GM23338 (cell line): ENCODE measurements around the gene XRN1. TPM values are rescaled to one million over a fixed set of nuclear protein-coding genes. Genes with fewer than 3 reads are reported as not detected.

Experiments
- ATAC-seq: fragments of 200-7000 bp; cut with Tn5 transposase; 3 replicates; pipeline ENCODE4 v1.9.1; 2020
- DNase-seq: peaks from one replicate; pipeline ENCODE4 v3.0.0-alpha.2; 2015; ENCODE audit warnings: low spot score
- H2AFZ ChIP-seq: fragments of 200-600 bp; sonication (generic); 2 replicates; pipeline ENCODE4 v1.8.0; 2016; ENCODE audit warnings: antibody characterized with exemption, mild to moderate bottlenecking, moderate library complexity
- H3F3A ChIP-seq: fragments of 200-600 bp; sonication (generic); replicated peaks from 2 replicates; pipeline ENCODE4 v1.8.0; 2017; ENCODE audit warnings: antibody characterized with exemption, mixed run types, low read depth
- H3K27ac ChIP-seq: fragments of 200-600 bp; sonication (generic); 2 replicates; pipeline ENCODE4 v1.6.1; 2016; ENCODE audit warnings: low read depth
- H3K27me3 ChIP-seq: fragments of 200-600 bp; sonication (generic); 2 replicates; pipeline ENCODE4 v1.8.0; 2016; ENCODE audit warnings: mild to moderate bottlenecking, mixed run types, moderate library complexity; ENCODE audit not compliant: insufficient read depth
- H3K36me3 ChIP-seq: fragments of 200-600 bp; sonication (generic); 2 replicates; pipeline ENCODE4 v1.8.0; 2016; ENCODE audit warnings: mild to moderate bottlenecking; ENCODE audit not compliant: insufficient read depth
- H3K4me1 ChIP-seq: fragments of 200-600 bp; sonication (generic); 2 replicates; pipeline ENCODE4 v1.8.0; 2016; ENCODE audit warnings: mild to moderate bottlenecking, moderate library complexity; ENCODE audit not compliant: insufficient read depth
- H3K4me2 ChIP-seq: fragments of 200-600 bp; sonication (generic); 2 replicates; pipeline ENCODE4 v1.7.1; 2017; ENCODE audit warnings: mixed run types
- H3K4me3 ChIP-seq: fragments of 200-600 bp; sonication (generic); 2 replicates; pipeline ENCODE4 v1.6.1; 2016; ENCODE audit warnings: mixed run types
- H3K79me2 ChIP-seq: fragments of 200-600 bp; sonication (generic); replicated peaks from 2 replicates; pipeline ENCODE4 v1.8.0; 2017; ENCODE audit warnings: mild to moderate bottlenecking; ENCODE audit not compliant: insufficient read depth
- H3K9me2 ChIP-seq: fragments of 200-600 bp; sonication (generic); 2 replicates; pipeline ENCODE4 v1.8.0; 2017; ENCODE audit not compliant: insufficient read depth
- H4K20me1 ChIP-seq: fragments of 200-600 bp; sonication (generic); replicated peaks from 2 replicates; pipeline ENCODE4 v1.8.0; 2017; ENCODE audit warnings: mild to moderate bottlenecking; ENCODE audit not compliant: insufficient read depth
- H3K27ac Mint-ChIP-seq: 2 replicates; pipeline ENCODE4 v1.8.0; 2020; ENCODE audit warnings: inconsistent platforms, mild to moderate bottlenecking, moderate library complexity, mixed read lengths
- H3K27me3 Mint-ChIP-seq: 3 replicates; pipeline ENCODE4 v1.8.0; 2022; ENCODE audit warnings: low read depth, mild to moderate bottlenecking, moderate library complexity, mixed read lengths, inconsistent platforms; ENCODE audit not compliant: insufficient read depth, poor library complexity
- H3K36me3 Mint-ChIP-seq: 3 replicates; pipeline ENCODE4 v1.8.0; 2021; ENCODE audit warnings: low read depth, mild to moderate bottlenecking, inconsistent platforms, moderate library complexity, mixed read lengths
- H3K4me1 Mint-ChIP-seq: 3 replicates; pipeline ENCODE4 v1.8.0; 2020; ENCODE audit warnings: mild to moderate bottlenecking, inconsistent platforms, mixed read lengths
- H3K4me3 Mint-ChIP-seq: 3 replicates; pipeline ENCODE4 v1.8.0; 2021; ENCODE audit warnings: moderate library complexity, mild to moderate bottlenecking, inconsistent platforms, mixed read lengths
- H3K9me3 Mint-ChIP-seq: 3 replicates; pipeline ENCODE4 v1.8.0; 2020; ENCODE audit warnings: moderate library complexity, mild to moderate bottlenecking, inconsistent platforms, mixed read lengths
- EZH2 ChIP-seq: fragments of 200-600 bp; sonication (generic); IDR thresholded peaks from one replicate; pipeline ENCODE4 v1.8.0; 2017; ENCODE audit warnings: antibody characterized with exemption, mild to moderate bottlenecking, low read depth; ENCODE audit not compliant: unreplicated experiment
- EZH2phosphoT487 ChIP-seq: fragments of 200-600 bp; sonication (generic); IDR thresholded peaks from one replicate; pipeline ENCODE4 v1.8.1; 2018; ENCODE audit warnings: antibody characterized with exemption; ENCODE audit not compliant: unreplicated experiment
- NANOG ChIP-seq: IDR thresholded peaks from 2 replicates; pipeline ENCODE4 v1.6.1; 2016; ENCODE audit warnings: antibody characterized with exemption, borderline replicate concordance
- POLR2AphosphoS5 ChIP-seq: IDR thresholded peaks from 2 replicates; pipeline ENCODE4 v1.6.1; 2016; ENCODE audit warnings: antibody characterized with exemption, low read depth
- STAT1 ChIP-seq: IDR thresholded peaks from one replicate; pipeline ENCODE4 v1.6.1; 2016; ENCODE audit warnings: antibody characterized with exemption; ENCODE audit not compliant: unreplicated experiment
- ZNF114 ChIP-seq: fragments of 250-450 bp; sonication (Bioruptor Pico); IDR thresholded peaks from 2 replicates; pipeline ENCODE4 v1.5.0; 2020; ENCODE audit warnings: mild to moderate bottlenecking, moderate library complexity
- ZNF331 ChIP-seq: fragments of 250-450 bp; sonication (Bioruptor Pico); IDR thresholded peaks from 2 replicates; pipeline ENCODE4 v1.5.0; 2020; ENCODE audit warnings: low read depth, mild to moderate bottlenecking, moderate library complexity
- polyA plus RNA-seq: library from polyadenylated mRNA; unstranded; fragments of >200 nt; fragmentation: Nextera tagmentation; extraction: Ambion mirVana; gene quantifications from 2 replicates; pipeline ENCODE4 v1.2.1, GENCODE V29; 2016
- total RNA-seq: library from RNA; depleted of rRNA; stranded (reverse); fragments of >200 nt; shearing (Covaris generic); gene quantifications from 2 replicates; pipeline ENCODE4 v1.2.3, GENCODE V29; 2014
- TF ChIP-seq, protein P1 (sequence below), 2 experiments: fragments of 200-600 bp in 1 of 2; sonication (generic) in 1 of 2; conservative IDR thresholded peaks; 2 replicates each; pipeline versions ENCODE4 v1.5.1 to v1.6.1; 2016 to 2017; ENCODE audit warnings: antibody characterized with exemption in 2 of 2, low read depth in 2 of 2, mild to moderate bottlenecking in 2 of 2, moderate library complexity in 1 of 2
- TF ChIP-seq, protein P2 (sequence below): IDR thresholded peaks from one replicate; pipeline ENCODE4 v1.6.1; 2018; ENCODE audit warnings: antibody characterized with exemption; ENCODE audit not compliant: unreplicated experiment
- TF ChIP-seq, protein P3 (sequence below): fragments of 250-450 bp; sonication (Bioruptor Pico); IDR thresholded peaks from 2 replicates; pipeline ENCODE4 v1.5.0; 2020; ENCODE audit warnings: mild to moderate bottlenecking, moderate library complexity

Gene XRN1
- total and polyA plus RNA-seq, 2 experiments from 2014 or later = 10.9 to 16.6 TPM

DNA sequence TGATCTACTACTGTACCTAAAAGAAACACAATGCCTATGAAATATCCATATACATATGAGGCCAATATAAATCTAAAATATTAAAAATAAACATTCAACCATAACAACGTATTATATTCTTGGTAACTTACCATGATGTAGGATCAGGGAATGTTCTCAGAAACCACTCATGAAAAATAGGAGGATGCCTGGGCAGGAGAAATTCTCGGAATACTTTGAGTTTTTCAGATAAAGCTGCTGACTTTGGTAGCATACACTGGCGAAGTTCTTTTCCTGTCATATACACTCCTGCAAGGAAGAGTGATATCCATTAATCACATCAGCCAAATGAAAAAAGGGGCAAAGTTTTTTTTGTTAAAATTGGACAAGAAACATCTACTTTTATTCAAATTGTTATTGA, 11.3 kb upstream of the XRN1 start:
- Mint-ChIP-seq H3K27me3 (no peaks in the 10 kb centered on the region), H3K9me3 (no peaks in the 10 kb centered on the region), H3K4me1 (no peaks in the 10 kb centered on the region), H3K27ac (no peak overlapping the region), H3K4me3 (no peak overlapping the region), H3K36me3 (peaks cover 3% of the 10 kb centered on the region; the same call in 2 of the 3 replicates)
- Histone ChIP-seq H3K4me3 (no peak overlapping the region), H3K9me2 (no peaks in the 10 kb centered on the region), H3K4me2 (no peak overlapping the region), H3K79me2 (no peaks in the 10 kb centered on the region), H3K27ac (no peak overlapping the region), H3K36me3 (no peaks in the 10 kb centered on the region), H3K4me1 (no peaks in the 10 kb centered on the region), H3K27me3 (no peaks in the 10 kb centered on the region), H3F3A (no peaks in the 10 kb centered on the region), H2AFZ (no peak overlapping the region), H4K20me1 (peaks cover 2% of the 10 kb centered on the region; the same call in 1 of the 2 replicates)
- TF ChIP-seq STAT1 (no peak), EZH2 (no peak), ZNF114 (no peak), POLR2AphosphoS5 (no peak), NANOG (no peak), EZH2phosphoT487 (no peak), ZNF331 (no peak)
- TF ChIP-seq, protein P1, sequence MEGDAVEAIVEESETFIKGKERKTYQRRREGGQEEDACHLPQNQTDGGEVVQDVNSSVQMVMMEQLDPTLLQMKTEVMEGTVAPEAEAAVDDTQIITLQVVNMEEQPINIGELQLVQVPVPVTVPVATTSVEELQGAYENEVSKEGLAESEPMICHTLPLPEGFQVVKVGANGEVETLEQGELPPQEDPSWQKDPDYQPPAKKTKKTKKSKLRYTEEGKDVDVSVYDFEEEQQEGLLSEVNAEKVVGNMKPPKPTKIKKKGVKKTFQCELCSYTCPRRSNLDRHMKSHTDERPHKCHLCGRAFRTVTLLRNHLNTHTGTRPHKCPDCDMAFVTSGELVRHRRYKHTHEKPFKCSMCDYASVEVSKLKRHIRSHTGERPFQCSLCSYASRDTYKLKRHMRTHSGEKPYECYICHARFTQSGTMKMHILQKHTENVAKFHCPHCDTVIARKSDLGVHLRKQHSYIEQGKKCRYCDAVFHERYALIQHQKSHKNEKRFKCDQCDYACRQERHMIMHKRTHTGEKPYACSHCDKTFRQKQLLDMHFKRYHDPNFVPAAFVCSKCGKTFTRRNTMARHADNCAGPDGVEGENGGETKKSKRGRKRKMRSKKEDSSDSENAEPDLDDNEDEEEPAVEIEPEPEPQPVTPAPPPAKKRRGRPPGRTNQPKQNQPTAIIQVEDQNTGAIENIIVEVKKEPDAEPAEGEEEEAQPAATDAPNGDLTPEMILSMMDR (conservative IDR thresholded peaks at IDR 0.05; ENCODE audit: low read depth in 2 of 2) = no peak
- TF ChIP-seq, protein P2, sequence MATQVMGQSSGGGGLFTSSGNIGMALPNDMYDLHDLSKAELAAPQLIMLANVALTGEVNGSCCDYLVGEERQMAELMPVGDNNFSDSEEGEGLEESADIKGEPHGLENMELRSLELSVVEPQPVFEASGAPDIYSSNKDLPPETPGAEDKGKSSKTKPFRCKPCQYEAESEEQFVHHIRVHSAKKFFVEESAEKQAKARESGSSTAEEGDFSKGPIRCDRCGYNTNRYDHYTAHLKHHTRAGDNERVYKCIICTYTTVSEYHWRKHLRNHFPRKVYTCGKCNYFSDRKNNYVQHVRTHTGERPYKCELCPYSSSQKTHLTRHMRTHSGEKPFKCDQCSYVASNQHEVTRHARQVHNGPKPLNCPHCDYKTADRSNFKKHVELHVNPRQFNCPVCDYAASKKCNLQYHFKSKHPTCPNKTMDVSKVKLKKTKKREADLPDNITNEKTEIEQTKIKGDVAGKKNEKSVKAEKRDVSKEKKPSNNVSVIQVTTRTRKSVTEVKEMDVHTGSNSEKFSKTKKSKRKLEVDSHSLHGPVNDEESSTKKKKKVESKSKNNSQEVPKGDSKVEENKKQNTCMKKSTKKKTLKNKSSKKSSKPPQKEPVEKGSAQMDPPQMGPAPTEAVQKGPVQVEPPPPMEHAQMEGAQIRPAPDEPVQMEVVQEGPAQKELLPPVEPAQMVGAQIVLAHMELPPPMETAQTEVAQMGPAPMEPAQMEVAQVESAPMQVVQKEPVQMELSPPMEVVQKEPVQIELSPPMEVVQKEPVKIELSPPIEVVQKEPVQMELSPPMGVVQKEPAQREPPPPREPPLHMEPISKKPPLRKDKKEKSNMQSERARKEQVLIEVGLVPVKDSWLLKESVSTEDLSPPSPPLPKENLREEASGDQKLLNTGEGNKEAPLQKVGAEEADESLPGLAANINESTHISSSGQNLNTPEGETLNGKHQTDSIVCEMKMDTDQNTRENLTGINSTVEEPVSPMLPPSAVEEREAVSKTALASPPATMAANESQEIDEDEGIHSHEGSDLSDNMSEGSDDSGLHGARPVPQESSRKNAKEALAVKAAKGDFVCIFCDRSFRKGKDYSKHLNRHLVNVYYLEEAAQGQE = no peak
- TF ChIP-seq, protein P3, sequence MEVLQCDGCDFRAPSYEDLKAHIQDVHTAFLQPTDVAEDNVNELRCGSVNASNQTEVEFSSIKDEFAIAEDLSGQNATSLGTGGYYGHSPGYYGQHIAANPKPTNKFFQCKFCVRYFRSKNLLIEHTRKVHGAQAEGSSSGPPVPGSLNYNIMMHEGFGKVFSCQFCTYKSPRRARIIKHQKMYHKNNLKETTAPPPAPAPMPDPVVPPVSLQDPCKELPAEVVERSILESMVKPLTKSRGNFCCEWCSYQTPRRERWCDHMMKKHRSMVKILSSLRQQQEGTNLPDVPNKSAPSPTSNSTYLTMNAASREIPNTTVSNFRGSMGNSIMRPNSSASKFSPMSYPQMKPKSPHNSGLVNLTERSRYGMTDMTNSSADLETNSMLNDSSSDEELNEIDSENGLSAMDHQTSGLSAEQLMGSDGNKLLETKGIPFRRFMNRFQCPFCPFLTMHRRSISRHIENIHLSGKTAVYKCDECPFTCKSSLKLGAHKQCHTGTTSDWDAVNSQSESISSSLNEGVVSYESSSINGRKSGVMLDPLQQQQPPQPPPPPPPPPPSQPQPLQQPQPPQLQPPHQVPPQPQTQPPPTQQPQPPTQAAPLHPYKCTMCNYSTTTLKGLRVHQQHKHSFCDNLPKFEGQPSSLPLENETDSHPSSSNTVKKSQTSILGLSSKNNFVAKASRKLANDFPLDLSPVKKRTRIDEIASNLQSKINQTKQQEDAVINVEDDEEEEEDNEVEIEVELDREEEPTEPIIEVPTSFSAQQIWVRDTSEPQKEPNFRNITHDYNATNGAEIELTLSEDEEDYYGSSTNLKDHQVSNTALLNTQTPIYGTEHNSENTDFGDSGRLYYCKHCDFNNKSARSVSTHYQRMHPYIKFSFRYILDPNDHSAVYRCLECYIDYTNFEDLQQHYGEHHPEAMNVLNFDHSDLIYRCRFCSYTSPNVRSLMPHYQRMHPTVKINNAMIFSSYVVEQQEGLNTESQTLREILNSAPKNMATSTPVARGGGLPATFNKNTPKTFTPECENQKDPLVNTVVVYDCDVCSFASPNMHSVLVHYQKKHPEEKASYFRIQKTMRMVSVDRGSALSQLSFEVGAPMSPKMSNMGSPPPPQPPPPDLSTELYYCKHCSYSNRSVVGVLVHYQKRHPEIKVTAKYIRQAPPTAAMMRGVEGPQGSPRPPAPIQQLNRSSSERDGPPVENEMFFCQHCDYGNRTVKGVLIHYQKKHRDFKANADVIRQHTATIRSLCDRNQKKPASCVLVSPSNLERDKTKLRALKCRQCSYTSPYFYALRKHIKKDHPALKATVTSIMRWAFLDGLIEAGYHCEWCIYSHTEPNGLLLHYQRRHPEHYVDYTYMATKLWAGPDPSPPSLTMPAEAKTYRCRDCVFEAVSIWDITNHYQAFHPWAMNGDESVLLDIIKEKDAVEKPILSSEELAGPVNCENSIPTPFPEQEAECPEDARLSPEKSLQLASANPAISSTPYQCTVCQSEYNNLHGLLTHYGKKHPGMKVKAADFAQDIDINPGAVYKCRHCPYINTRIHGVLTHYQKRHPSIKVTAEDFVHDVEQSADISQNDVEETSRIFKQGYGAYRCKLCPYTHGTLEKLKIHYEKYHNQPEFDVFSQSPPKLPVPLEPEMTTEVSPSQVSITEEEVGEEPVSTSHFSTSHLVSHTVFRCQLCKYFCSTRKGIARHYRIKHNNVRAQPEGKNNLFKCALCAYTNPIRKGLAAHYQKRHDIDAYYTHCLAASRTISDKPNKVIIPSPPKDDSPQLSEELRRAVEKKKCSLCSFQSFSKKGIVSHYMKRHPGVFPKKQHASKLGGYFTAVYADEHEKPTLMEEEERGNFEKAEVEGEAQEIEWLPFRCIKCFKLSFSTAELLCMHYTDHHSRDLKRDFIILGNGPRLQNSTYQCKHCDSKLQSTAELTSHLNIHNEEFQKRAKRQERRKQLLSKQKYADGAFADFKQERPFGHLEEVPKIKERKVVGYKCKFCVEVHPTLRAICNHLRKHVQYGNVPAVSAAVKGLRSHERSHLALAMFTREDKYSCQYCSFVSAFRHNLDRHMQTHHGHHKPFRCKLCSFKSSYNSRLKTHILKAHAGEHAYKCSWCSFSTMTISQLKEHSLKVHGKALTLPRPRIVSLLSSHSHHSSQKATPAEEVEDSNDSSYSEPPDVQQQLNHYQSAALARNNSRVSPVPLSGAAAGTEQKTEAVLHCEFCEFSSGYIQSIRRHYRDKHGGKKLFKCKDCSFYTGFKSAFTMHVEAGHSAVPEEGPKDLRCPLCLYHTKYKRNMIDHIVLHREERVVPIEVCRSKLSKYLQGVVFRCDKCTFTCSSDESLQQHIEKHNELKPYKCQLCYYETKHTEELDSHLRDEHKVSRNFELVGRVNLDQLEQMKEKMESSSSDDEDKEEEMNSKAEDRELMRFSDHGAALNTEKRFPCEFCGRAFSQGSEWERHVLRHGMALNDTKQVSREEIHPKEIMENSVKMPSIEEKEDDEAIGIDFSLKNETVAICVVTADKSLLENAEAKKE (CRISPR knock-in tag) = no peak
- no peak for DNase-seq
- ATAC-seq = no peak
